Loucy (cell line): ENCODE data around the gene FCER2.

Experiments
- H2AFZ ChIP-seq: fragments of 200-600 bp; sonication (generic); 2 replicates; pipeline ENCODE4 v1.6.0; 2016; ENCODE audit warnings: antibody characterized with exemption, mild to moderate bottlenecking, low read length, moderate library complexity
- H3F3A ChIP-seq: fragments of 200-600 bp; 2 replicates; pipeline ENCODE4 v1.6.0; 2016; ENCODE audit warnings: antibody characterized with exemption, low read depth, mild to moderate bottlenecking
- H3K27me3 ChIP-seq: fragments of 200-600 bp; sonication (generic); 2 replicates; pipeline ENCODE4 v1.6.1; 2014; ENCODE audit warnings: low read length, mild to moderate bottlenecking; ENCODE audit not compliant: insufficient read depth, poor library complexity, severe bottlenecking
- H3K36me3 ChIP-seq: fragments of 200-600 bp; sonication (generic); 2 replicates; pipeline ENCODE4 v1.6.1; 2016; ENCODE audit warnings: low read length; ENCODE audit not compliant: insufficient read depth
- H3K4me1 ChIP-seq: fragments of 200-600 bp; sonication (generic); 2 replicates; pipeline ENCODE4 v1.5.1; 2014; ENCODE audit warnings: low read length, mild to moderate bottlenecking; ENCODE audit not compliant: insufficient read depth, poor library complexity, severe bottlenecking
- H3K4me2 ChIP-seq: fragments of 200-600 bp; sonication (generic); 2 replicates; pipeline ENCODE4 v1.6.0; 2014; ENCODE audit warnings: antibody characterized with exemption, low read length, low read depth, mild to moderate bottlenecking; ENCODE audit not compliant: poor library complexity, severe bottlenecking
- H3K4me3 ChIP-seq: fragments of 200-600 bp; sonication (generic); 2 replicates; pipeline ENCODE4 v1.5.1; 2014; ENCODE audit warnings: low read length, mild to moderate bottlenecking, mixed read lengths; ENCODE audit not compliant: poor library complexity, severe bottlenecking
- H3K79me2 ChIP-seq: fragments of 200-600 bp; sonication (generic); 2 replicates; pipeline ENCODE4 v1.6.1; 2014; ENCODE audit warnings: low read length; ENCODE audit not compliant: insufficient read depth
- H3K9ac ChIP-seq: fragments of 200-600 bp; sonication (generic); 2 replicates; pipeline ENCODE4 v1.6.0; 2014; ENCODE audit warnings: mild to moderate bottlenecking, low read depth, low read length, moderate library complexity; ENCODE audit not compliant: poor library complexity, severe bottlenecking
- H3K9me2 ChIP-seq: fragments of 200-600 bp; sonication (generic); replicated peaks from 2 replicates; pipeline ENCODE4 v1.6.1; 2016; ENCODE audit warnings: low read depth, low read length, mixed read lengths
- H3K9me3 ChIP-seq: fragments of 200-600 bp; sonication (generic); 2 replicates; pipeline ENCODE4 v1.6.1; 2014; ENCODE audit warnings: mild to moderate bottlenecking, antibody characterized with exemption, low read length, low read depth; ENCODE audit not compliant: insufficient read depth
- H4K20me1 ChIP-seq: fragments of 200-600 bp; sonication (generic); 2 replicates; pipeline ENCODE4 v1.6.0; 2014; ENCODE audit warnings: antibody characterized with exemption, low read length, mild to moderate bottlenecking; ENCODE audit not compliant: insufficient read depth, poor library complexity, severe bottlenecking
- CTCF ChIP-seq: fragments of 200-600 bp; sonication (generic); conservative IDR thresholded peaks from 2 replicates; pipeline ENCODE4 v1.5.1; 2014; ENCODE audit warnings: mild to moderate bottlenecking, antibody characterized with exemption, low read length
- EZH2phosphoT487 ChIP-seq: fragments of 200-600 bp; IDR thresholded peaks from 2 replicates; pipeline ENCODE4 v1.6.1; 2018; ENCODE audit warnings: antibody characterized with exemption, mild to moderate bottlenecking, moderate library complexity, borderline replicate concordance

The FCER2 gene

GRCh38 chr19:7742991-7743390, 41.1 kb upstream of the FCER2 start:
- no peaks in the 10 kb centered on the region for H3K9me3 ChIP-seq
- H4K20me1 ChIP-seq = no peaks in the 10 kb centered on the region
- no peaks in the 10 kb centered on the region for H3K4me1 ChIP-seq
- no peaks in the 10 kb centered on the region for H3F3A ChIP-seq
- no peak overlapping the region for H3K4me3 ChIP-seq
- H3K27me3 ChIP-seq = no peaks in the 10 kb centered on the region
- H3K9ac ChIP-seq = no peak overlapping the region
- H2AFZ ChIP-seq = no peak overlapping the region
- no peaks in the 10 kb centered on the region for H3K9me2 ChIP-seq
- no peak overlapping the region for H3K4me2 ChIP-seq
- no peaks in the 10 kb centered on the region for H3K36me3 ChIP-seq
- TF ChIP-seq EZH2phosphoT487 (no peak), CTCF (no peak)
- no peaks in the 10 kb centered on the region for H3K79me2 ChIP-seq

- Histone ChIP-seq H3K4me3 (no peak overlapping the region), H3K9me2 (no peaks in the 10 kb centered on the region), H3K36me3 (no peaks in the 10 kb centered on the region), H3K4me2 (no peak overlapping the region), H3K4me1 (no peaks in the 10 kb centered on the region), H3K9me3 (no peaks in the 10 kb centered on the region), H3K9ac (no peak overlapping the region), H2AFZ (no peak overlapping the region), H3K27me3 (no peaks in the 10 kb centered on the region), H3F3A (no peaks in the 10 kb centered on the region), H3K79me2 (no peaks in the 10 kb centered on the region), H4K20me1 (no peaks in the 10 kb centered on the region)
- TF ChIP-seq CTCF (no peak), EZH2phosphoT487 (no peak)
Observed at GRCh38 chr19:7742575-7742974, 40.6 kb upstream of the FCER2 start.

- Histone ChIP-seq H3K9me2 (no peaks in the 10 kb centered on the region), H3K9ac (no peak overlapping the region), H3F3A (no peaks in the 10 kb centered on the region), H3K4me2 (no peak overlapping the region), H3K79me2 (no peaks in the 10 kb centered on the region), H3K9me3 (no peaks in the 10 kb centered on the region), H3K4me1 (no peaks in the 10 kb centered on the region), H3K36me3 (no peaks in the 10 kb centered on the region), H3K4me3 (no peak overlapping the region), H4K20me1 (no peaks in the 10 kb centered on the region), H3K27me3 (no peaks in the 10 kb centered on the region), H2AFZ (no peak overlapping the region)
- TF ChIP-seq EZH2phosphoT487 = no peak
- TF ChIP-seq CTCF = no peak
Observed at GRCh38 chr19:7740682-7741054, 38.7 kb upstream of the FCER2 start.
